ENCODE measurements around the gene EIF3D. TPM values are rescaled to one million over a fixed set of nuclear protein-coding genes. Genes with fewer than 3 reads are reported as not detected.

Gene EIF3D
- polyA plus RNA-seq, 1 experiment, result 349 TPM

DNA sequence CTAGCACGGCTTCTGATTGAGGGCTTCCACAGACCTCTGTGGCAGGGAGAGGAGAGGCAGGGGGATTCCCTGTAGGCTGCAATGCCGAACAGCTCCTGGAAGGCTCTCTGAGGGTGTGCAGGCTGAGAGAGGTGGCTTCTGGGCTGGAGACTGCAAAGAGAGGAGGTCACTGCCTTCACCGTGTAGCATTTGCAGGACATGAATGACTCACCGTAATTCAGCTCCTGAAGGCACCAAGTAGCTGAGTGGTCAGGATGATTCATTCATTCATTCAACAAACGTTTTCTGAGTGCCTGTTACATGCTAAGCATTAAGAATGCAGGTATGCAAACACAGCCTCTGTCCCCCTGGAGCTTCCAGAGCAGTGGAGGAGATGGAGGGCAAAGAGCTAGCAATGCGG is 18.0 kb upstream of the EIF3D start:
- Histone ChIP-seq H3K27me3 (ENCODE audit: control insufficient read depth, insufficient read depth, low read length) (peaks cover 17% of the 10 kb centered on the region), H3K4me3 (ENCODE audit: low read depth, low read length) (no peak overlapping the region), H3K9me3 (ENCODE audit: control insufficient read depth, insufficient read depth, low read length) (no peaks in the 10 kb centered on the region), H3K27ac (ENCODE audit: low read depth, low read length) (no peak overlapping the region)
- POLR2A ChIA-PET, result interaction anchor here (1.1 kb wide), 1 partner anchor 229 kb away, joined by 3 read pairs; the partner anchor contains the start of gene IFT27
- peak; percentile 47 for DNase-seq (ENCODE audit: low read depth, low spot score)
- TF ChIP-seq, protein P1, sequence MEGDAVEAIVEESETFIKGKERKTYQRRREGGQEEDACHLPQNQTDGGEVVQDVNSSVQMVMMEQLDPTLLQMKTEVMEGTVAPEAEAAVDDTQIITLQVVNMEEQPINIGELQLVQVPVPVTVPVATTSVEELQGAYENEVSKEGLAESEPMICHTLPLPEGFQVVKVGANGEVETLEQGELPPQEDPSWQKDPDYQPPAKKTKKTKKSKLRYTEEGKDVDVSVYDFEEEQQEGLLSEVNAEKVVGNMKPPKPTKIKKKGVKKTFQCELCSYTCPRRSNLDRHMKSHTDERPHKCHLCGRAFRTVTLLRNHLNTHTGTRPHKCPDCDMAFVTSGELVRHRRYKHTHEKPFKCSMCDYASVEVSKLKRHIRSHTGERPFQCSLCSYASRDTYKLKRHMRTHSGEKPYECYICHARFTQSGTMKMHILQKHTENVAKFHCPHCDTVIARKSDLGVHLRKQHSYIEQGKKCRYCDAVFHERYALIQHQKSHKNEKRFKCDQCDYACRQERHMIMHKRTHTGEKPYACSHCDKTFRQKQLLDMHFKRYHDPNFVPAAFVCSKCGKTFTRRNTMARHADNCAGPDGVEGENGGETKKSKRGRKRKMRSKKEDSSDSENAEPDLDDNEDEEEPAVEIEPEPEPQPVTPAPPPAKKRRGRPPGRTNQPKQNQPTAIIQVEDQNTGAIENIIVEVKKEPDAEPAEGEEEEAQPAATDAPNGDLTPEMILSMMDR (IDR thresholded peaks at IDR 0.05; ENCODE audit: low read depth, low read length), result 0 out of 2 replicates have a peak, but pooled peaks have one; percentile 2
- CTCF ChIA-PET, result interaction anchor here (0.5 to 9.2 kb wide), 16 partner anchors 8 to 315 kb away, joined by 3 to 140 read pairs (median 4); partner anchors contain the start of gene IFT27

DNA sequence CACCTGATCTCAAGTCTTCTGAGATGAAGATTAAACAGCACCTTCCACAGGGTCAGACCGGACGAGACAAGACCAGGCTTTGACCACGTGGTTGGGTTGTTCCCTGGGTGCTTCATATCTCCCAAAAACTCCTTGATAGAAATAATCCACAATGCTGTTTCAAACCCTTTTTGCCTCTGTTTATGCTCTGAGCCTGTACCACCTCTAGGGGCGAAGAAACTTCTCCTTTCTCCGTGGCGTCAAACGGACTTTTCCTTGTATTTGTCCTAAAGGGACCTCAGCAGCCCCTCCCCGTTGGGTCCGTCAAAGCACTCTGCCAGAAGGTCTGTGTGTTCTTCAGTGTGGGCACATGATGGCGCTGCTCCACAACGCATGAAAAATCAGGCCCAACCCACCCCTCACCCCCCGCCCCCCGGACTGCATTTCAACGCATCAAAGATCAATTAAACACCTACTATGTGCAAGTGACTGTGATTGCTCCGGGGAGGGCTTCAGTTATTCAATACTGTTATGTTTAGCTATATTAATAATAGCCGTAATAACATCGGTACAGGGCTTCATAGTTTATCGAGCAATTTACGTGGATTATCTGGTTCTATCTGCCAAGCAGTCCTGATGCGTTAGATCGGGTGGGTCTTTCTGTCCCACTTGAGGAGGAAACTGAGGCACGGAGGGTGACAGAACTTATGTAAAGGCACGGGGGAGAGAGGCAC is 17.3 kb upstream of the EIF3D start:
- no peak for DNase-seq (ENCODE audit: low read depth, low spot score)
- POLR2A ChIA-PET, result interaction anchor here (0.6 to 1.1 kb wide), 2 partner anchors 230 to 436 kb away, joined by 3 to 9 read pairs; partner anchors contain the start of gene IFT27
- Histone ChIP-seq H3K27me3 (ENCODE audit: control insufficient read depth, insufficient read depth, low read length) (peaks cover 10% of the 10 kb centered on the region), H3K4me3 (ENCODE audit: low read depth, low read length) (no peak overlapping the region), H3K27ac (ENCODE audit: low read depth, low read length) (no peak overlapping the region), H3K9me3 (ENCODE audit: control insufficient read depth, insufficient read depth, low read length) (no peaks in the 10 kb centered on the region)
- TF ChIP-seq, protein P1 (IDR thresholded peaks at IDR 0.05; ENCODE audit: low read depth, low read length), result peak; percentile 58
- CTCF ChIA-PET, result interaction anchor here (0.5 to 9.2 kb wide), 16 partner anchors 9 to 315 kb away, joined by 3 to 140 read pairs (median 4); partner anchors contain the start of gene IFT27

DNA sequence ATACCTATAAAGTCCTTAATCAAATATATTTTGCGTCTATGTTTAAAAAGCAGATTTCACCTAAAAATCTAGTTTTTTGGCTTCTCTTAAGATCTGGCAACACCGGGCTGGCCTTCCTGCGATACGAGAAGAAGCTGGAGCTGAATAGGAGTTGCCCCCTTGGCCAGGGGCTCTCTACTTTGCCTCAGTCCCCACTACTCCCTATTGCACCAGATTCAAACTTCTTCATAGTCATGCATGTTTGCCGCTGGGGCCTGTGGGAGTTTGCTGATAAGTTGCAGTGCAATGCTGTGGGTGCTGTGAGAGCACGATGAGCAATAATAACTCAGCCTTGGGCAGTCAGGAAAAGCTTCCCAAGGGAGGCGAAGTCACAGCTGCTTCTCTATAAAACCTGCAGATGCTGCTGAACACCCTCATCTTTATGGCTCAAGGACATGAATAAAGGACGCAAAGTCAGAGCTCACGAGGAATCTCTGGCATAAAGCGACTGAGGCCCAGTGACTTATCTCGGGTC is 15.2 kb upstream of the EIF3D start:
- no peak overlapping the region for H3K4me3 ChIP-seq (ENCODE audit: low read depth, low read length)
- H3K27me3 ChIP-seq (ENCODE audit: control insufficient read depth, insufficient read depth, low read length), result no peaks in the 10 kb centered on the region
- H3K27ac ChIP-seq (ENCODE audit: low read depth, low read length), result no peak overlapping the region
- ChIA-PET CTCF (interaction anchor here (0.7 to 9.2 kb wide), 4 partner anchors 214 to 314 kb away, joined by 3 to 140 read pairs (median 24); partner anchors contain the start of gene IFT27), POLR2A (no interaction called here)
- no peak for DNase-seq (ENCODE audit: low read depth, low spot score)
- TF ChIP-seq, protein P1 (IDR thresholded peaks at IDR 0.05; ENCODE audit: low read depth, low read length), result no peak
- no peaks in the 10 kb centered on the region for H3K9me3 ChIP-seq (ENCODE audit: control insufficient read depth, insufficient read depth, low read length)

DNA sequence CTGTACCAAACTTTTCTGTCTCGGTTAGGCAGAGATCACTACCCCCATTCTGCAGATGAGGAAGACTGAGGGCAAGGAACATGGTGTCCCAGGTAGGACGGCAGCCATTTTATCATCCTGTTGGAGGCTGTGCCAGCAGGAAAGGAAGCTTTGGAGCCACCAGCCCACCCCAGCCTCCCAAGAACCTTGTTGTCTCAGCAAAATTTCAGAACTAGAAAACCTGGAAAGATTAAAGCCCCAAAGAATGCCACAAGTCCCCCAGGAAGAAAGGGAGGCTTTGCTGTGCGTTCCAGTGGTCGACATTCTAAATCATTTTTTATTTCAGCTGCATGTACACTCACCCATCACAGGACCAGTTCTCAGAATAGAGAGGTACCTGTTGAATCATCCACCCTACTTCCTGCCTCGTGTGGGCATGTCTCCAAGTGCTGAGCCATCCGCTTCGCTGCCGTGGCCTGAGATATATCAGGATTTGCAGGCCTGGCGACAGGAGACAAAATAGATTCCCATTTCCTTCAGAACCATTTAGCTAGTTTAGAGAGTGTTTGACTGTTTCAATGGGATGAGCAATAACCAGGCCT is 13.0 kb upstream of the EIF3D start:
- POLR2A ChIA-PET, result interaction anchor here (1.3 kb wide), 1 partner anchor 13 kb away, joined by 3 read pairs; the partner anchor contains the start of gene EIF3D
- TF ChIP-seq, protein P1 (IDR thresholded peaks at IDR 0.05; ENCODE audit: low read depth, low read length), result no peak
- CTCF ChIA-PET, result interaction anchor here (1.1 to 9.2 kb wide), 2 partner anchors 232 to 316 kb away, joined by 3 to 140 read pairs; no protein-coding TSS in a partner anchor
- H3K27ac ChIP-seq (ENCODE audit: low read depth, low read length), result peak overlapping the region; percentile 97
- H3K4me3 ChIP-seq (ENCODE audit: low read depth, low read length), result no peak overlapping the region
- H3K27me3 ChIP-seq (ENCODE audit: control insufficient read depth, insufficient read depth, low read length), result no peaks in the 10 kb centered on the region
- H3K9me3 ChIP-seq (ENCODE audit: control insufficient read depth, insufficient read depth, low read length), result no peaks in the 10 kb centered on the region
- DNase-seq (ENCODE audit: low read depth, low spot score), result peak; percentile 72
